ENCODE data around the gene RDH8.
"Not testable (repeated sequence)": the region's sequence is repeated elsewhere in the genome, so short reads cannot be mapped to it uniquely, and the experiment has no call there.

RDH8 gene

GRCh38 chr19:10010247-10010691 lies 3.0 kb upstream of the RDH8 start, which contains the start of gene COL5A3:
Gene COL5A3 (minus strand): TSS chr19:10010504. CDS start chr19:10010385, 119 bp downstream.
- no peak within 1 kb of the TSS for H3K4me3 Mint-ChIP-seq
- H3K9me3 Mint-ChIP-seq = no peaks in the 10 kb centered on the region
- DNase-seq (ENCODE audit: low spot score) = no peak
- no peaks in the 10 kb centered on the region for H3K36me3 Mint-ChIP-seq (ENCODE audit: low read depth)
- H3K27me3 Mint-ChIP-seq (ENCODE audit: low read depth) = peaks cover 46% of the 10 kb centered on the region
- no peak within 1 kb of the TSS for H3K27ac Mint-ChIP-seq
- peaks cover 3% of the 10 kb centered on the region for H3K4me1 Mint-ChIP-seq (ENCODE audit: low read depth)

GRCh38 chr19:10010939-10011338 lies 2.3 kb upstream of the RDH8 start:
- H3K9me3 Mint-ChIP-seq = no peaks in the 10 kb centered on the region
- no peaks in the 10 kb centered on the region for H3K36me3 Mint-ChIP-seq (ENCODE audit: low read depth)
- H3K27ac Mint-ChIP-seq = no peak overlapping the region
- H3K4me1 Mint-ChIP-seq (ENCODE audit: low read depth) = peaks cover 3% of the 10 kb centered on the region
- no peak overlapping the region for H3K4me3 Mint-ChIP-seq
- no peak for DNase-seq (ENCODE audit: low spot score)
- H3K27me3 Mint-ChIP-seq (ENCODE audit: low read depth) = peaks cover 46% of the 10 kb centered on the region

- Mint-ChIP-seq H3K27me3 (ENCODE audit: low read depth) (peaks cover 42% of the 10 kb centered on the region), H3K27ac (no peak overlapping the region), H3K4me3 (no peak overlapping the region), H3K36me3 (ENCODE audit: low read depth) (no peaks in the 10 kb centered on the region), H3K9me3 (no peaks in the 10 kb centered on the region), H3K4me1 (ENCODE audit: low read depth) (peaks cover 3% of the 10 kb centered on the region)
- no peak for DNase-seq (ENCODE audit: low spot score)
These were observed 1.3 kb upstream of the RDH8 start for GRCh38 chr19:10011974-10012373.

- Mint-ChIP-seq H3K4me3 (no peak overlapping the region), H3K27ac (no peak overlapping the region), H3K36me3 (ENCODE audit: low read depth) (no peaks in the 10 kb centered on the region), H3K9me3 (no peaks in the 10 kb centered on the region), H3K4me1 (ENCODE audit: low read depth) (peaks cover 3% of the 10 kb centered on the region), H3K27me3 (ENCODE audit: low read depth) (peaks cover 29% of the 10 kb centered on the region)
- no peak for DNase-seq (ENCODE audit: low spot score)
These were observed 743 bp downstream of the RDH8 start for GRCh38 chr19:10013834-10014618.

DNA sequence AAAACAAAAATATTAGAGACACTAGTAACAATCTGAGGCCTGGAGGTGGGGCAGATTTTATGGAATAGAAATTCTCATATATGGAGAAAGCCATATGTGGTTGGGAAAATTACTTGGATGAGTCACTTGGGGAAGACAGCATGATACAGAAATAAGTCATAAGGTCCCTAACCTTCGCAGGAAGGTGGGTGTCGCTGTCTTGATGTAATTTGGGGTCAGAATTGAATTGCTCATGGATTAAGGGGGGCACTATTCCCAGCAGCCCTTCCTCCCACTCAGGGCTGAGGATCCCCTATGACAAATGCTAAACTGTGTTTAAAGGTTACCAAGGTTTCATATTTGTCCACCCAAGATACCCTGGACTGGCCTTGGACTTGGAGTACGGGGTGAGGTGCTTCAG lies 5.0 kb downstream of the RDH8 start:
- Mint-ChIP-seq H3K36me3 (ENCODE audit: low read depth) (no peaks in the 10 kb centered on the region), H3K27ac (no peak overlapping the region), H3K4me1 (ENCODE audit: low read depth) (no peaks in the 10 kb centered on the region), H3K27me3 (ENCODE audit: low read depth) (peaks cover 8% of the 10 kb centered on the region), H3K4me3 (no peak overlapping the region), H3K9me3 (no peaks in the 10 kb centered on the region)
- DNase-seq (ENCODE audit: low spot score) = no peak

GRCh38 chr19:10018786-10019185 lies 5.5 kb downstream of the RDH8 start:
- no peaks in the 10 kb centered on the region for H3K36me3 Mint-ChIP-seq (ENCODE audit: low read depth)
- no peaks in the 10 kb centered on the region for H3K4me1 Mint-ChIP-seq (ENCODE audit: low read depth)
- no peaks in the 10 kb centered on the region for H3K9me3 Mint-ChIP-seq
- H3K27me3 Mint-ChIP-seq (ENCODE audit: low read depth) = peaks cover 4% of the 10 kb centered on the region
- no peak overlapping the region for H3K27ac Mint-ChIP-seq
- no peak overlapping the region for H3K4me3 Mint-ChIP-seq
- no peak for DNase-seq (ENCODE audit: low spot score)

DNA sequence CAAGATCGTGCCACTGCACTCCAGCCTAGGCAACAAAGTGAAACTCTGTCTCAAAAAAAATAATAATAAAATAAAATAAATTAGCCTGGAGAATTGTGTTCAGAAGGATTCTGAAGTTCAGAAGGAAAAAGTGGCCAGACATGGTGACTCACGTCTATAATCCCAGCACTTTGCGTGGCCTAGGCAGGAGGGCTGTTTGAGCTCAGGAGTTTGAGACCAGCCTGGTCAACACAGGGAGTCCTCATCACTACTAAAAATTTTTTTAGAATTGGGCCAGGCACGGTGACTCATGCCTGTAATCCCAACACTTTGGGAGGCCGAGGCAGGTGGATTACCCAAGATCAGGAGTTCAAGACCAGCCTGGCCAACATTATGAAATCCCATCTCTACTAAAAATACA lies 6.0 kb downstream of the RDH8 start:
- Mint-ChIP-seq H3K36me3 (ENCODE audit: low read depth) (no peaks in the 10 kb centered on the region), H3K27me3 (ENCODE audit: low read depth) (peaks cover under 1% of the 10 kb centered on the region), H3K4me1 (ENCODE audit: low read depth) (no peaks in the 10 kb centered on the region), H3K4me3 (no peak overlapping the region), H3K9me3 (no peaks in the 10 kb centered on the region), H3K27ac (no peak overlapping the region)
- no peak for DNase-seq (ENCODE audit: low spot score)

DNA sequence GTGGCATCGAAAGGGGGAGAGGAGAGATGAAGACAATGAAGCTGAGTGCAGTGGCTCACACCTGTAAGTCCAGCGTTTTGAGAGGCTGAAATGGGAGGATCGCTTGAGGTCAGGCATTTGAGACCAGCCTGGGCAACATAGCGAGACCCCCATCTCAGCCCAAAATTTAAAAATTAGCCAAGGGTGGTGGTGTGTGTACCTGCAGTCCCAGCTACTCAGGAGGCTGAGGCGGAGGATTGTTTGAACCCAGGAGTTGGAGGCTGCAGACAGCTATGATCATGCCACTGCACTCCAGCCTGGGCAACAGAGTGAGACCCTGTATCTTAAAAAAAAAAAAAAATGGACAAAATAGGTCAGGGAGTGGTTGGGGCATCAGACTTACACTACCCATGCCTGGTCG lies 7.6 kb downstream of the RDH8 start:
- DNase-seq (ENCODE audit: low spot score) = no peak
- no peak overlapping the region for H3K27ac Mint-ChIP-seq
- H3K27me3 Mint-ChIP-seq (ENCODE audit: low read depth) = peaks cover 2% of the 10 kb centered on the region
- H3K4me3 Mint-ChIP-seq = no peak overlapping the region
- H3K36me3 Mint-ChIP-seq (ENCODE audit: low read depth) = no peaks in the 10 kb centered on the region
- no peaks in the 10 kb centered on the region for H3K4me1 Mint-ChIP-seq (ENCODE audit: low read depth)
- H3K9me3 Mint-ChIP-seq = no peaks in the 10 kb centered on the region

DNA sequence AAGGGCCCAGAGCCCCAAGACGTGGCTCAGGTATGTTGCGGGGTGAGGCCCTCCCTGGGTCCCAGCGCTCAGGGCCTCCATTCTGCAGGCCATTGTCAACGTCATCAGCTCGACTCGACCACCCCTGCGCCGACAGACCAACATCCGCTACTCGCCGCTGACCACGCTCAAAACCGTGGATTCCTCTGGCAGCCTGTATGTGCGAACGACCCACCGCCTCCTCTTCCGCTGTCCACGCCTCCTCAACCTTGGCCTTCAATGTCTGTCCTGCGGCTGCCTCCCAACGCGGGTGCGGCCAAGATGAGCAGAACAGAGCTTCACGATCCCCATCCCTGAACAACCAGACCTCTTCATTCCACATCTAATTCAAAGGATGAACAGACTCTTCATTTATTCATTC lies 8.2 kb downstream of the RDH8 start:
- Mint-ChIP-seq H3K36me3 (ENCODE audit: low read depth) (no peaks in the 10 kb centered on the region), H3K9me3 (no peaks in the 10 kb centered on the region), H3K4me1 (ENCODE audit: low read depth) (no peaks in the 10 kb centered on the region), H3K27ac (no peak overlapping the region), H3K27me3 (ENCODE audit: low read depth) (peaks cover 3% of the 10 kb centered on the region), H3K4me3 (no peak overlapping the region)
- DNase-seq (ENCODE audit: low spot score) = no peak

DNA sequence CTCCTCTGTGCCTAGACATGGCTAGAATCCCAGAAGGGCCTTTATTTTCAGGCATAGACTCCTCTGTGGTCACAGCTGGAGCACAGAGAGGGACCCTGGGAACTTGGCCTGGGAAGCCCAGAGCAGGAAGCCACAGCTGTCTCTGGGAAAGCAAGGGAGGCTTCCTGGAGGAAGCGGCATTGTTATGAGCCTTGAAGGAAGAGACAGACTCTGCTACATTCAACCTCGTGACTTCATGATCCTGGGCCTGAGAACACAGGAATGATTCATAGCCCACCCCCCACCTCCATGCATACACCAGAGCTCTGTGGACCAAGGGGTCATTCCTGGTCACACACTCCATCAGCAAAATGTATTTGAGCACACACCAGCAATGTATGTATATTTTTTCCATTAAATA lies 8.6 kb downstream of the RDH8 start:
- DNase-seq (ENCODE audit: low spot score) = no peak
- Mint-ChIP-seq H3K9me3 (no peaks in the 10 kb centered on the region), H3K4me3 (no peak overlapping the region), H3K36me3 (ENCODE audit: low read depth) (no peaks in the 10 kb centered on the region), H3K27me3 (ENCODE audit: low read depth) (peaks cover 7% of the 10 kb centered on the region), H3K27ac (no peak overlapping the region), H3K4me1 (ENCODE audit: low read depth) (no peaks in the 10 kb centered on the region)

- H3K27me3 Mint-ChIP-seq (ENCODE audit: low read depth) = peaks cover 10% of the 10 kb centered on the region
- not testable (repeated sequence) for DNase-seq (ENCODE audit: low spot score); H3K27ac Mint-ChIP-seq; H3K9me3 Mint-ChIP-seq; H3K4me1 Mint-ChIP-seq (ENCODE audit: low read depth); H3K4me3 Mint-ChIP-seq; H3K36me3 Mint-ChIP-seq (ENCODE audit: low read depth)
These were observed 9.8 kb downstream of the RDH8 start for GRCh38 chr19:10023096-10023495.

GRCh38 chr19:10026744-10027143 lies 13.5 kb downstream of the RDH8 start:
- H3K9me3 Mint-ChIP-seq = no peaks in the 10 kb centered on the region
- H3K4me1 Mint-ChIP-seq (ENCODE audit: low read depth) = no peaks in the 10 kb centered on the region
- no peak overlapping the region for H3K4me3 Mint-ChIP-seq
- H3K27me3 Mint-ChIP-seq (ENCODE audit: low read depth) = peaks cover 10% of the 10 kb centered on the region
- H3K27ac Mint-ChIP-seq = no peak overlapping the region
- no peaks in the 10 kb centered on the region for H3K36me3 Mint-ChIP-seq (ENCODE audit: low read depth)
- DNase-seq (ENCODE audit: low spot score) = no peak

GRCh38 chr19:10027158-10027997 lies 14.1 kb downstream of the RDH8 start:
- DNase-seq (ENCODE audit: low spot score) = peak; percentile 81
- Mint-ChIP-seq H3K27me3 (ENCODE audit: low read depth) (peaks cover 10% of the 10 kb centered on the region), H3K9me3 (no peaks in the 10 kb centered on the region), H3K4me3 (no peak overlapping the region), H3K4me1 (ENCODE audit: low read depth) (no peaks in the 10 kb centered on the region), H3K36me3 (ENCODE audit: low read depth) (no peaks in the 10 kb centered on the region), H3K27ac (no peak overlapping the region)

GRCh38 chr19:10033614-10034013 lies 20.3 kb downstream of the RDH8 start:
- no peaks in the 10 kb centered on the region for H3K4me1 Mint-ChIP-seq (ENCODE audit: low read depth)
- H3K27ac Mint-ChIP-seq = no peak overlapping the region
- peaks cover 4% of the 10 kb centered on the region for H3K27me3 Mint-ChIP-seq (ENCODE audit: low read depth)
- no peaks in the 10 kb centered on the region for H3K9me3 Mint-ChIP-seq
- no peak for DNase-seq (ENCODE audit: low spot score)
- no peaks in the 10 kb centered on the region for H3K36me3 Mint-ChIP-seq (ENCODE audit: low read depth)
- no peak overlapping the region for H3K4me3 Mint-ChIP-seq
